Measurements from ENCODE around the gene SCN1B.

- no peak for TF ChIP-seq RBBP5 (conservative IDR thresholded peaks at IDR 0.05)
- TF ChIP-seq ZBED1 (IDR thresholded peaks at IDR 0.05; ENCODE audit: borderline replicate concordance), result no peak
- TF ChIP-seq ATF3 (IDR thresholded peaks at IDR 0.05; ENCODE audit: borderline replicate concordance, extremely low read depth, low read depth, low read length), result no peak
- TF ChIP-seq CTCF (IDR thresholded peaks at IDR 0.05 in 2 of 3, conservative IDR thresholded peaks at IDR 0.05 in 1 of 3; ENCODE audit: control insufficient read depth in 2 of 3, extremely low read depth in 1 of 3, insufficient read depth in 1 of 3, low read depth in 3 of 3, low read length in 3 of 3), result no peak
- TF ChIP-seq POLR2A (IDR thresholded peaks at IDR 0.05; ENCODE audit: low read depth, low read length), result no peak
- no peak for TF ChIP-seq HDAC6 (IDR thresholded peaks at IDR 0.05; ENCODE audit: unreplicated experiment)
- TF ChIP-seq HCFC1 (IDR thresholded peaks at IDR 0.05; ENCODE audit: low read length), result no peak
- no peak for TF ChIP-seq TBL1XR1 (IDR thresholded peaks at IDR 0.05; ENCODE audit: low read depth, low read length)
- no peak for TF ChIP-seq ATF2 (IDR thresholded peaks at IDR 0.05; ENCODE audit: low read length)
Measured at GRCh38 chr19:35063940-35064818, 33.9 kb downstream of the SCN1B start.
